ENCODE measurements around the gene GAB2.
A peak's percentile ranks its signal among the peaks of the same experiment; 100 is the strongest.

GAB2 gene

GRCh38 chr11:78189851-78190250 is 227.8 kb downstream of the GAB2 start:
- no peak for TF ChIP-seq CTCF (IDR thresholded peaks at IDR 0.05; ENCODE audit: low read depth, low read length)

DNA sequence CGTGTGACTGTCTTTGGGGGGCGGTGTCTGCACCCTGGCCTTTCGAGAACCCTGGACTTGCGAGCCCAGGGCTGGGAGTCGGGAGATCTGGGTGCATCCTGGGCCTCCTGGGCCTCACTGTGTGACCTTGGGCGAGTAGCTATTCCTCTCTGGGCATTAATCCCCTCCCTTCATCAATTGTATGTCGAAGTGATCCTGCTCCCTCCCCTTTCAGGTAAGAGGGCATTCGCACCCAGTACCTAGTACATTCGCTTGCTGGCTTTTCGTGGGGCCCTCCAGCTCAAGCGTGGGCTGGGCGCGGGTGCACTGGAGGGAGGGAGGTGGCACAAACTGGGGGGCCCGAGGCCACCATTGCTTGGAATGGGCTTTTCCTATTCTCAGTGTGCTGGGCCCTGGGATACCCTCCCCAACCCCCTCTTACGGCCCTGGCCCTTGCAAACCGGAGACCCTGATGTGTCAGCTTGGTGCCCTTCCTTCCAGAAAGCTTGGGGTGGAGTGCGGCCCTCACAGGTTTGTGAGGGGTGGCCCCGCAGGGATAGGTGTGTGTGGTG is 228.4 kb downstream of the GAB2 start:
- no peak for DNase-seq (ENCODE audit: extremely low read depth, low read depth)
- no peak for TF ChIP-seq CTCF (IDR thresholded peaks at IDR 0.05; ENCODE audit: low read depth, low read length)

More at GRCh38 chr11:78189851-78190250, 227.8 kb downstream of the GAB2 start:
- no peak for DNase-seq (ENCODE audit: extremely low read depth, low read depth)

- DNase-seq (ENCODE audit: extremely low read depth, low read depth), result peak; percentile 89
- TF ChIP-seq CTCF (IDR thresholded peaks at IDR 0.05; ENCODE audit: low read depth, low read length), result no peak
These were observed 229.1 kb downstream of the GAB2 start, which contains the start of the genes KCTD21 and USP35 for GRCh38 chr11:78188286-78189173. Gene KCTD21 (minus strand): TSS chr11:78188626. CDS start chr11:78174554, 14,072 bp downstream. Gene USP35 (plus strand): TSS chr11:78188919. CDS start chr11:78196246, 7,327 bp downstream.

GRCh38 chr11:78187366-78188285 is 230.0 kb downstream of the GAB2 start:
- no peak for TF ChIP-seq CTCF (IDR thresholded peaks at IDR 0.05; ENCODE audit: low read depth, low read length)
- no peak for DNase-seq (ENCODE audit: extremely low read depth, low read depth)

- no peak for DNase-seq (ENCODE audit: extremely low read depth, low read depth)
- no peak for TF ChIP-seq CTCF (IDR thresholded peaks at IDR 0.05; ENCODE audit: low read depth, low read length)
These were observed 236.4 kb downstream of the GAB2 start for GRCh38 chr11:78181185-78181584.

- DNase-seq (ENCODE audit: extremely low read depth, low read depth), result no peak
- no peak for TF ChIP-seq CTCF (IDR thresholded peaks at IDR 0.05; ENCODE audit: low read depth, low read length)
These were observed 236.9 kb downstream of the GAB2 start for GRCh38 chr11:78180751-78181150.
